RPMI7951 (cell line): Measurements from ENCODE around the gene PPP1R8. TPM values are rescaled to one million over a fixed set of nuclear protein-coding genes. Genes with fewer than 3 reads are reported as not detected.
"Not testable (repeated sequence)": the region's sequence is repeated elsewhere in the genome, so short reads cannot be mapped to it uniquely, and the experiment has no call there.

ENCODE experiments used
- DNase-seq: peaks from one replicate; pipeline ENCODE4 v3.0.0-alpha.2; 2012; ENCODE audit warnings: low read depth
- total RNA-seq: library from RNA; depleted of rRNA; stranded (reverse); fragments of >200 nt; shearing (Covaris generic); gene quantifications from 2 replicates; pipeline ENCODE4 v1.2.3, GENCODE V29; 2014

The PPP1R8 gene
- total RNA-seq, 1 experiment from 2014 or later, result 44.9 TPM

DNA sequence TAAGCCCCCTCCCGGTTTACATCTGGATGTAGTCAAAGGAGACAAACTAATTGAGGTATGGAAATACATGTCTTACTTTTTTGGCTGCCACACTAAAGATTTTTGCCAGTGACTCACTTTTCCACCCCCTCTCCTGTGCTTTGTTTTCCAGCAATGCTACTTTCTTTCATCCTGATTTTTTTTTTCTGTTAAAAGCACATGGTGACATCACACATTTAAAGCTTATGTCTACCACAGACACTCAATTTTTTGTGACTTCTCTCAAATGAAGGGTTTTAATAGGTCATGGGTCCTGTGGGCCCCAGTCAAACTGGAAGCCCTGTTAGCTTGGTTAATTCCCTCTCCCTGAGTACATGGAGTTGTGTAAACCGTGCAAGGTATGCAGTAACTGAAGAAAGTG, 2.2 kb downstream of the PPP1R8 start:
- DNase-seq, result peak; percentile 29

DNA sequence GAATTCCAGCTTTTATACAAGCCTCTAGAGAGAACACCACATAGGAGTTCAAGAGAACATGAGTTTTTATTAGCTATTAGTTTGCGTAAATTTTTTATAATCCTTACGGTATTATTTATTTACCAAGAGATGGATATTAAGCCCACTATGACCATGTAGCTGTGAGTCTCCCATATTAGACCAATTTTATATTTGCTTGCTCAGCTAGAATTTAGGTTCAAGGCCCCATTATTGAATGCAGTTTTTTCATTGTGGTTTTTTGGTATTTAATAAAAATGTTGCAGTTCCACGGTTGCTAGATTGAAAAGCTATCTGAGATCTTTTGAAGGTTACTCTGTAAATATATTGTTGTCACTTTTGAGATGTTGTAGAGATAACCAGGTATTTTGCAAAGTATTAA, 2.9 kb downstream of the PPP1R8 start:
- DNase-seq, result no peak

DNA sequence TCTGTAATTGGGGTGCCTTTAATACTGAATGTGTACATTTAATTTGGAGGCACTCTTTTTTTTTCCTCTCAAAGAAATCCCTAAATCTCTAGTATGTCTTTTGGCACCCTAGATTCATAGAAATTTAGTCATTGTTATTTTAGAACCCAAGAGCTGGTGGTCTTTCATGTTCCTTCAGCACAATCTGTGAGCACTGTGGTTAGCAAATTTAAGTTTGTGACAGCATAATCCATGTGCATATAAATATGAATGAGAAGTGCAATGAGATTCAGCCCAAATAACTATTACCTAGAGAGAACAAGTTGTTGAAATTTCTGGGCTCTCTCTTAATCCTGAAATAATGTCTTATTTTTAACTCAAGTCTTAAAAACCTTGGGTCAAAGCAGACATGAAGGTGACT, 4.5 kb downstream of the PPP1R8 start:
- DNase-seq, result no peak

DNA sequence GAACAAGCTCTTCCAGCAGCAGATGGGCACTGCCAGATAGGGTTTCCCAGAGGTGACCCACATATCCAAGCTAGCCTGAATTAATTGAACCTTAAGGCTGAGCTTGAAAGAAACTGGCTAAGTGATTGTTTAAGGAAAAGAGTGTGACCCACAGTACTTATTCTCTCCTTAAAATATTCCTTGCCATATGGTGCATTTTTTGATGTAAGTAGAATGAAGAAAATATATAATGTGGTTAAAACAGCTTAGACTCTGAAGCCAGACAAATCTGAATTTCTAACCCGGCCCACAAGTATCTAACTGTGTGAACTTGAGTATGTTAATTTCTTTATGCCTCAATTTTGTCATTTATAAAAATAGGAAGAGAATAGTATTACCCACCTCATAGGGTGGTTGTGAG, 4.9 kb downstream of the PPP1R8 start:
- DNase-seq, result no peak

DNA sequence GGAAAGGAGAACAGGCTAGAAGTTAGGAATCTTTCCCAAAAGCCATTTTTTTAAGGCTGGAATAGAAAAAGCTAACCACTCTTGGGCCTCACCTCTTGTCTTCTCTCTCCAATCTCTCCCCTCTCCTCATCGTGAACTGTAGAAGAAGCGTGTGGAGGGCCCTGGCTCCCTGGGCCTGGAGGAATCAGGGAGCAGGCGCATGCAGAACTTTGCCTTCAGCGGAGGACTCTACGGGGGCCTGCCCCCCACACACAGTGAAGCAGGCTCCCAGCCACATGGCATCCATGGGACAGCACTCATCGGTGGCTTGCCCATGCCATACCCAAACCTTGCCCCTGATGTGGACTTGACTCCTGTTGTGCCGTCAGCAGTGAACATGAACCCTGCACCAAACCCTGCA, 19.4 kb downstream of the PPP1R8 start:
- DNase-seq, result no peak

DNA sequence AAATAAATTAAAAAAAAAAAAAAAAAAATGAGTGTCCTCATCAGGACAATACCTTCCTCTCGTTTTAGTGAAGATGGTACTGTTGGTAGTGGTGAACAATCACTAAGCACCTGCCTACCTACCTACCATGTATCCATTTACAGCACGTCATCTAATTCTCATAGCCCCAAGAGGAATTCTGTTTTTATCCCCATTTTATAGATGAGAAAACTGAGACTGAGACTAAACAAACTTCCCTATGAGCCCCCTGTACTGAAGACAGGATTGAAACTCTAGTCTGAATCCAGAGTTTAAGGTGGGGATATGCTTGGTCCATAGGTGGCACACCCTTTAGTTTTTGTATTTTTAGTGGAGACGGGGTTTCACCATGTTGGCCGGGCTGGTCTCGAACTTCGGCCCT, 24.5 kb downstream of the PPP1R8 start:
- DNase-seq, result no peak

DNA sequence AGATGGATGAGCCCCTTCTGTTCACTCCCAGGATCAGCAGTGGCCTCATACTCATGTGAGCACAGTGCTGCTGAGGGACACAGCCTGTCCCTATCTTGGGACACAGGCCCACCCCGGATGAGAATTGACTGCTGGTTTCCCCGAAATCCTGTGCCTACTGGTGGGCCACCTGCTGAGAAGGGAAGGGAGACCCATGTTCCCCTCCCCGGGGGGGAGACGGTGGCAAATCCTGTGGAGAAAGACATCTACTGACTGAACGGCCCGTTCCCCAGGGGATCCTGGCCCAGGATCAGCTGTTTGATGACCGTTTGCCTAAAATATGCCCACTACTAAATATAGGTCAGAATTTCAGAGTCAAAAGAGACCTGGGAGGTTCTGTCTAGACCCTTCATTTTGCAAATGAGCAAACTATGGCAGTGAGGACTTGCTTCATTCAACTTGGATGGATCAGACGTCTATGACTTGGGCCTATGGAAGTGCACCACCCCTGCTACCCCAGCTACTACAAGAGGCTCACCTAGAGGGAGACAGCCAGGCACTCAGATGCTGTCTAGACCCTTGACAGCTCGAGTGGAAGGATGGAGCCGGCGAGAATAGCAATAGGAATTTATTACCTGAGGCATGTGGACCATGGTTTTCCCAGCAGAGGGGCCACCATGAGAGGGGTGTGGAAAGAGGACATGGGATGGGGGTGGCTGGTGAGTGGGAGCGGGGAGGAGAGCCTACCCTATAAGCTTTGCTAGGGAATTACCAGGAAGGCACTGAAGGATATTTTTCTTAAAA, 26.2 kb downstream of the PPP1R8 start:
- DNase-seq, result no peak

DNA sequence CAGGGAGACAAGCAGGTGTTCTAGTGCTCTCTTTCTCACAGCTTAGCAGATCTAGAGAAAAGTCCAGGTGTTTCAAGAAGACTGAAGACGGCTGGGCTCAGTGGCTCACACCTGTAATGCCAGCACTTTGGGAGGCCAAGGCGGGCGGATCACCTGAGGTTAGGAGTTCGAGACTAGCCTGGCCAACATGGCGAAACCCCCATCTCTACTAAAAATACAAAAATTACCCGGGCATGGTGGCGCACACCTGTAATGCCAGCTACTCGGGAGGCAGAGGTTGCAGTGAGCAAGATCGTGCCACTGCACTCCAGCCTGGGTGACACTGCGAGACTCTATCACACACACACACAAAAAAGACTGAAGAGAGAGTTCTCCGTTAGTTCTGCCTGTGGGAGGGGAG, 27.0 kb downstream of the PPP1R8 start:
- DNase-seq, result not testable (repeated sequence)

DNA sequence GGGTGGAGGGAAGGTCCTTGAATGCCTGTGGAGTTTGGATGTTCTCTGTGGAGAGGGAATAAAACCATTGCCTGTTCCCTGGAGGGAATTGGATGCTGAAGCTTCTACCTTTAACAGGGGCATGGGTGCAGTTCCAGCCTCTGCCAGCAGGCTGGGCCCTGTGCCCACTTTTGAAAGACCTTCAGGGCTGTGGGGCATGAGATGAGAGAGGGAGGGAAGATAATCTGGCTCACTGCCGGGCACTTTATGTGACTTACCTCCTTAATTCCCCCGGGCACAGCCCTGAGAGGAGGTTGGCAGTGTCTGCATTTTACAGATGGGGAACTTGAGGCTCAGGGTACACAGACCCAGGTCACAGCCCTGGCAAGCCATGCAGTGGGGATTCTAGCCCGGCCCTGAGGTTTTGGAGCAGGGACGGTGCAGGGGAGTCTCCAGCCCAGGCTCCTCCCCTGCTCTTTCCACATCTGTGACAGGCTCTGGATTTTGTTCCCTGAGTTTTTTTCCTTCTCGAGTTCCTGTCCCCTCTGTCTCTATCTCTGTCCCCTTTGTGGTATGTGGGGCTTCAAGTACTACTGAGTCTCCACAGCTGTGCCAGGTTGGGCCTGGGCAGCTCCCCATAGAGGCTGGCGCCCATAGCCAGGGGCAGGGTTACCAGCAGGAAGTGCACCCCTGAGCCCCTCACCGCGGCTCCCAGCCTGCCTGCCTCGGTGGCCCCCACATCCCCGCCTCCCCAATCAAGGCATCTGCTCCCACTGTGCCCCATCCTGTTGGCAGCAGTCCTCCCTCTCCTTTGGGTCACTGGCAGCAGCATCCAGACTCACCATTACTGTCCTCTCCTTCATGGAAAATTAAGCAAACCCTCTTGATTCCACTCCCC, 27.7 kb downstream of the PPP1R8 start:
- DNase-seq, result peak; percentile 84

DNA sequence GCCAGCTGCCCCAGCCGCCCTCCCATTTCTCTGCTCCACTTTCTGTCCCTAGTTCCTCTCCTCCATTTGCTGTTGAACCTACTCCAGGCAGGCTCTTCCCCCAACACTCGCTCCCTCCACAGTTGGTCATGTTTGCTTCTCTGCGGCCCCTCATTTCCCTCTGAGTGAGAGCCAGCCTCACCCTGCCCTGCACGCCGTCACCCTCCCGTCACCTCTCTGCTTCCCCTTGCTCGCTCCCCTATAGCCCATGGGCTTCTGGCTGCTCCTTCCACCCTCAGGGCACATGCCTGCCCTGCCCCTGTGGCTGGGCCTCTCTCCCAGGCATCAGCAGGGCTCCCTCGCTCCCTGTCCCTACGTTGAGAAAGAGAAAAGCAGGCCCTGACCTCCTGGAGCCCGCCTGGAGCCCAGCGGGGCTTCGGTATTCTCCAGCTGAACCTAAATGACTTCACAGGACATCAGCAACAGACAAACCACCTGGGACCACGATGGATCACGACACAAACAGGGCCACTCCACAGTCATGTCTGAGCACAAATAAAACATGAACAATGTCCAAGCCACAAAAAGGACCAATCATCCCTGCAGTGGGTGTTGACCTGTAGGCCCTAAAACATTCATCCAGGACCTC, 28.5 kb downstream of the PPP1R8 start:
- no peak for DNase-seq

DNA sequence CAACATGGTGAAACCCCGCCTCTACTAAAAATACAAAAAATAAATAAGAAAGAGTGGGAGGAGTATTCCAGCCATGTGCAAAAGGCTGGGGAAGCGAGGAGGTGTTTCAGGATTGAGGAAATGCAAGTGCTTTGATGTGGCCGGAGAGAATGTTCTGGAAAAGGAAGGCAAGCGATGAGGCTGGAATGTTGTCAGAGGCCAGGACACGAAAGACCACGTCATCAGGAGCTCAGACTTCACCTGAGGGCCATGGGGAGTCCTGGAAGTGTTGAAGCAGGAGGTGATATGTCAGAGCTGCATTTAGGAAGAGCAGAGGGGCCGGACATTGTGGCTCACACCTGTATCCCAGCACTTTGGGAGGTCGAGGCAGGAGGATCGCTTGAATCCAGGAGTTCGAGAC, 30.9 kb downstream of the PPP1R8 start:
- no peak for DNase-seq

DNA sequence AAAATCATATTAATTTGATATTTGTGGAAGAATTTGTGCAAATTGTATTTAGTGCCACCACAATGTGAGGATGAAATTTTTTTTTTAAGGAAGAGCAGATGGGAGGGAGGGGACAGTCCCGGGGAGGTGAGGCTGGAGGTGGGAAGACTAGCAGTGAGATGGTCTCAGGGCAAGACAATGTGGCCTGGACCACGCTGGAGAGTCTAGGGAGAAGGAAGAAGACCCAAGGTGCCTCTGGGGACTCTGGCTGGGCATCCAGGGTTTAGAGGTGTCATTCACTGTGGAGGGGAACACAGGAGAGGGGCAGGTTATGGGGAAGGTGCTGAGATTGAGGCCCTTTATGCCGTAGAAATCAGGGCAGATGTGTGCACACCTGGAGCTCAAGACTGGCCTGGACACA, 31.4 kb downstream of the PPP1R8 start:
- DNase-seq, result no peak

DNA sequence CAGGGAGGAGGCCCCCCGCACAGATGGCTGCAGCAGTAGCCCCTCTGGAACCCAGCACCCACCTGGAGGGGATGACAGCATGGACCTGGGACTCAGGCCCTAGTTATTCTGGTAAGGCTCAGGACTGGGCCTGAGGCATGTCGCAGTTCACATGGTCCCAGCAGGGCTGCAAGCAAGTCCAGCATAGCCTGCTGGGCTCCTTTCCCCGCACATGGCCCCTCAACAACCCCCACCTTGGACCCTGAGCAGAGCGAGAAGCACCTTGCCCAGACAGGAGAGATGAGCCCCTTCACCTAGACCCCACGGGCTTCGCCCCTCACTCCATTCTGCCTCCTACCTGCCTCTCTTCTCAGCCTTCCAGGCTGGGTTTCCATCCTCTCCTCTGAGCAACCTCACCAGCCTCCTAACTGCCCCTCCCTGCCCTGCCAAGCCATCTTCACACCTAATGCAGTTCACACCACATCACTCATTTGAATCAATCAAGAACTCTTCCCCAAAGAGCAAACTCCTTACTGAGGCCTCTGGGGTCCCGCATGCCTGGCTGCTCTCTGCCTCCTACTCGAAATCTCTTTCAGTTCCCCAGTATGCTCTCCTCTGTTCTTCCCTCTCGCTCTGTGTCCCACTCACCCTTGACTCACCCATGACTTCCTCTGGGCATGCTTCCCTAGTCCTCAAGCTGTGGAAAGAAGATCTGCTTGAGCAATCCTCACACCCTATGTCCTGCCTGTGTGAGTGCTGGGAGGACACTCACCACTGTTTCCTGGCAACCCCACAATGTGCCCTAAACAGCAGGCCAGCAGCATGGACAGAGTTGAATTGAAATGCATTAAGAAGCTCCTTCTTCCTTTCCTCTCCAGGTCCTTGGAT, 32.3 kb downstream of the PPP1R8 start:
- DNase-seq, result peak; percentile 98

DNA sequence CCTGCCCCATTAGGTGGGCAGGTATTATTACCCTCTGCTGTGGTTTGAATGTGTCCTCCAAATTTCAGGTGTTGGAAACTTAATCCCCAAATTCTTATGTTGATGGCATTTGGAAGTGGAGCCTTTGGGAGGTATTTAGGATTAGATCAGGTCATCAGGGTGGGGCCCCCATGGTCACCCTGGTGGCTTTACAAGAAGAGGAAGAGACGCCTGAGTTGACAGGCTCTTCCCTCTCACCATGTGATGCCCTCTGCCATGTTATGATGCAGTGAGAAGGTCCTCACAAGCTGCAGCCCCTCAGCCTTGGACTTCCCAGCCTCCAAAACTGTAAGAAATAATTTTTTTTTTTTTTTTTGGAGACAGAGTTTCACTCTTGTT, 32.9 kb downstream of the PPP1R8 start:
- no peak for DNase-seq

DNA sequence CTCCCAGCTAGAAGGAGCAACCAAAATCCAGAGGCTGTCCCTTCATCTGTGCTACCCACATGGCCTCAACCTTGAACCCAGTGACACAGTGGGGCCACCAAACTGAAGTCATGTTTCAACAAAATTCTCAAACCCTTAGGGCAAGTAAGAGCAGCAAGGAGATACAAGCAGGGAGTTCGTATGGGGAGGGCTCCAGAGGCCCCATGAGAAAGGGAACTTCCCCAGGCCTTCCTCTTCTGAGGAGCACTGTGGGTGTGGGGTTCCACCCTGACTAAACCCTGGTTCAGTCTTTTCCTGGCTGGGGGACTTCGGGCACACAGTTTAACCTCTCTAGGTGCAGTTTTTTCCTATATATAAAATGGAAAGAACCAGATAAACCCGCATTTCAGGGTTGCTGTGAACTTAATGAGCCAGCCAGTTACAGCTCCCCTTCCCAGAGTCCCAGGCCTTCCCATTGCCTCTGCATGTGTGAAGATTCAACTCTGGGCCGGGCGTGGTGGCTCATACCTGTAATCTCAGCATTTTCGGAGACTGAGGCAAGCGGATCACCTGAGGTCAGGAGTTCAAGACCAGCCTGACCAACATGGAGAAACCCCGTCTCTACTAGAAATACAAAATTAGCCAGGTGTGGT, 33.8 kb downstream of the PPP1R8 start:
- DNase-seq, result no peak

DNA sequence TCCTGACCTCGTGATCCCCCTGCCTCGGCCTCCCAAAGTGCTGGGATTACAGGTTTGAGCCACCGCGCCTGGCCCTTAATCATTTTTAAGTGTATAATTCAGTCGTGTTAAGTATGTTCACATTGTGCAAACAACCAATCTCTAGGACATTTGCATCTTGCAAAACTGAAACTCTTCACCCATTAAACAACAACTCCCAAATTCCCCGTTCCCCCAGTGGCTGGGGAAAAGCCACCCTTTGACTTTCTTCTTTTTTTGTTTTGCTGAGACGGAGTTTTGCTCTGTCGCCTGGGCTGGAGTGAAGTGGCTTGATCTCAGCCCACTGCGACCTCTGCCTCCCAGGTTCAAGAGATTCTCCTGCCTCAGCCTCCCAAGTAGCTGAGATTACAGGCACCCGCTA, 35.2 kb downstream of the PPP1R8 start:
- DNase-seq, result no peak

DNA sequence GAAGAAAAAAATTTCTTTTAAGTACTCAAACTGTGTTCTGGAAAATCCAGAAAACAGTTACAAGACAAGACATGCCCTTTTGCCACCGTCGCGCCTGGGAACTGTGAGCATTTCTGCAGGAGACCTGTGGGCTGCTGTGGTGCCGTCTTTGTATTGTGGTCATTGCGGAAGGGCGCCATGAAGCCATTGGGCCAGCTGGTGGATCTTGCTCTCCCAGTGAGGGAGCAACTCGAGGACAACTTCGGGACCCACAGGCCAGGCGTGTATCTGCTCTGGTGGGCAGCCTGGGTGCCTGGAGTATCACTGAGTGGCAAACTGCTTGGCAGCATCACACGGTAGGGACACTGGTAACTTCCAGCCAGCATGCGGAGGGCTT, 38.0 kb downstream of the PPP1R8 start:
- DNase-seq, result no peak

DNA sequence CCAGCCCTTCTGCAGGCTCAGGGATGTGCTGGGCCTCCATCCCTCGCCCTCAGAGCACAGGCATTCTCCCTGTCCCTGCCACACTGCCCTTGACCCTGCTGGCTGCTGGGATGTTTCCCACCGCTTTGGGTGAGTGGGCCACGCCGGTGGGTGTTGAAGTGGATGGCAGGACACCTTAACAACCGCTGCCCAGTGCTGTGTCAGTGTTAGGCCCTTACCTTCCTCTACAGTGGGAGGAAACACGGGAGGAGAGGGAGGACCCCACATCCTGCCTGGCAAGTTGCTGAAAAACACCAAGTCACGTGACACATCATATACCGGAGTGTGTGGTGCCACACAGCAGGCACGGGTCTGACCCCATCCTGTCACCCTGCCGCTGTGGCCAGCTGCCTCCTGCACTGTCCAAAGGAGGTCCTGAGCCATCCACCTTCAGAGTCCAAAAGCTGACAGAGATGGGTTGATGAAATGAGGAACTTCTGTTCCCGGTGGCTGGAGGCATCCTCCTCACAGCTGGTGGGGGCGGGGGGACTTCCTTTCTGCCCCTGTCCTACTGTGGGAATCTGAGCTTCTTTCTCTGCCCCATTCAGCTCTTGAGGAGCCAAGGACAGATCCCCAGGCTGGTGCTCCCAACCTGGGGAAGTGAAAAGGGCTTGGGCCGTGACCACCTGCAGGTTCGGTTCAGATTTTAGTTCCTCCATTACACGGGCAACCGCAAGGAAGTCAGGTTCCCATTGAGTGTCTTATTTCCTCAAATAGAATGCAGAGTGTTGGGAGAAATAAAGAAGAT, 38.5 kb downstream of the PPP1R8 start:
- peak; percentile 14 for DNase-seq

DNA sequence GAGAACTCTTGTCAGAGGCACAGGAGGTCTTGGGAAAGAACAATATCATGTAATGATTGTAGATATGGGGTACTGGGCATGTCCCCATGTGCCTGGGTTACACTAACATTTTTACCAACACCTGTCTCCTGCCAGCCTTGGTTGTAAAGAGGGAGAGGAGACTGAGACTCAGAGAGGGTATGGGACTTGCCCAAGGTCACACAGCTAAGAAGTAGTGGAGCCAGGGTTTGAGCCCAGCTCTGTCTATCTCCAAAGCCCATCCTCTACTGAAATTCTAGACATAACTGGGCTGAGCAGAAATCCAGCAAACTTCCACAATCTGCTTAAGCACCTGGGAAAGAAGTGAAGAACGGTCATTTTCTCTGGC, 39.1 kb downstream of the PPP1R8 start:
- no peak for DNase-seq

DNA sequence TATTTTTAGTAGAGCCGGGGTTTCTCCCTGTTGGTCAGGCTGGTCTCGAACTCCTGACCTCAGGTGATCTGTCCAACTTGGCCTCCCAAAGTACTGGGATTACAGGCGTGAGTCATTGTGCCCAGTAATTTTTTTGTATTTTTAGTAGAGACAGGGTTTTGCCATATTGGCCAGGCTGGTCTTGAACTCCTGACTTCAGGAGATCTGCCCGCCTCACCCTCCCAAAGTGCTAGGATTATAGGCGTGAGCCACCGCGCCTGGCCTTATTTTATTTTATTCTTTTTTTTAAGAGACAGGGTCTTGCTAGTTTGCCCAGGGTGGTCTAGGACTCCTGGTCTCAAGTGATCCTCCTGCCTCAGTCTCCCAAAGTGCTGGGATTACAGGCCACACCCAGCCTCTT, 40.5 kb downstream of the PPP1R8 start:
- not testable (repeated sequence) for DNase-seq
